GM18517 (cell line): ENCODE measurements around the gene SLC36A1.

Source experiments
- ATAC-seq: cut with Tn5 transposase; IDR thresholded peaks from one replicate; pipeline ENCODE4 v1.9.1; 2021; ENCODE audit warnings: mild to moderate bottlenecking, moderate library complexity; ENCODE audit not compliant: unreplicated experiment

Gene SLC36A1

DNA sequence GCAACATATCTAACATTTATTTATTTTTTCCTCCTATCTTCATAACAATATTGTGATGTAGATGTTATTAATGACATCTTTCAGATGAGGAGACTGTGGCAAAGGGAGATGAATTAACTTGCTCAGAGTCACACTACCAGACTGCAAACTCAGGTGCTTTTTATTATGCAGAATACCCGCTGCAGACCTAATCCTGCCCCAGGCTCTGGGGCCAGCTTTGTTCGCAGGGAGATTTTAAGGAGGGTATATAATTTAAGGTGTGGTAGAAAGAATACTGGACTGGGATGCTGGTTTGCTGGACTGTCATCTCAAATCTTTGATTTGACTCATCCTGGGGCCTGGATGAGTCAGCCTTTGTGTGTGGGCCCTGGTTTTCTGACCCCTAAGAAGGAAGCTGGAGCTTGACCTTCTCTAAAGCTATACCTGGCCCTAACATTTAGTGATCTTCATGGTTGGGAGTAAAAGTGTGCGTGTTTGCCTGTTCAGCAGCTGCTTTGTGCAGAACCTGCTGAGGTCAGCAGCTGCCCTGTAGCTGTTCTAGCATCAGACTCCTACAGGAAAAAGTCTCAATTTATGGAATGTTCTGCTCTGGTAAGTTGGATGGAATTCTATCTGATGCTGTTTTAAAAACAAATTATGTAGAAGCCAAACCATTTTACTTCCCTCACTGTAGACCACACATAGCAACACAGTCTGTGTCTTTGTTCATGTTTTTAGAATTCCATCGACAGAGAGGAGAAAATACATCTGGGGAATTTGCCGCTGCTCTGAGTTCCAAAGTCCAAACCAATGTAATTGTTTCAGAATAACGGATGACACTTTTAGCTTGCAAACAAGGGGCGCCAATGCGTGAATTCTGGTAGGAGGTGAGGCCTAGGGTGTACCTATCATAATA, 4.5 kb downstream of the SLC36A1 start:
- ATAC-seq, result peak; percentile 67

DNA sequence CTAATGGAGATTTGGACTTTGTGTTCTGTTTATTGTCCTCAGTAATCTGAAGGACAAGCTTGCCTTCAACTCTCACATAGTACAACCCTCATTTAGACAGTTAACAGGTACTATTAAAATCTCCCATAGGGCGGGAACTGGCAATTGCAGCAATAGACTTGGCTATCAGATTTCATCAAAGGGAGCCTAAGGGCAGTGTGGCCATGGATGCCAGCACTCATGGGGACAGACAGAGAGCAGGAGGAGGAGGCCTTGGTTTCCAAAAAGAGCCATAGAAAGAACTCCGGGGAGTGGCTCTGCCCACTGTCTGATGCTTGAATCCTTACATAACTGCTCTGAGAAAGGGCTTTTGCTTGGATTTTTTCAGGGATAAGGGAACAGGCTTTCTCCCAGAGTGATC, 6.8 kb downstream of the SLC36A1 start:
- ATAC-seq, result no peak

DNA sequence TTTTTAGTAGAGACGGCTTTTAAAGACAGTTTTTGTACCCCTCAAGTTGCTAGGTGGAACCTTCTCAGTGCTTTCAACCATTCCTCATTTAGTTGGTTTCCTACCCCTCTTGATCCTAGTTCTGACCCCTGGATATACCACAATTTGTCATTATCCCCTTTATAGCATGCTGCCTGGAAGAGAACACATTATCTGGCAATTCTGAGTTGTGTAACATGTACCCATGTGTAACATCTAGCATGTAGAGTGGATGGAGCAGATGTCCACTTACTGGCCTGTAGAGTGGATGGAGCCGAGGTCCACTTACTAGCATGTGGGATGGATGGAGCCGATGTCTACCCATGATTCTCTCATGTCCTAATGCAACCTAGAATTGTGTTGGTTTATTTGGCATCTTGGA, 7.5 kb downstream of the SLC36A1 start:
- no peak for ATAC-seq

DNA sequence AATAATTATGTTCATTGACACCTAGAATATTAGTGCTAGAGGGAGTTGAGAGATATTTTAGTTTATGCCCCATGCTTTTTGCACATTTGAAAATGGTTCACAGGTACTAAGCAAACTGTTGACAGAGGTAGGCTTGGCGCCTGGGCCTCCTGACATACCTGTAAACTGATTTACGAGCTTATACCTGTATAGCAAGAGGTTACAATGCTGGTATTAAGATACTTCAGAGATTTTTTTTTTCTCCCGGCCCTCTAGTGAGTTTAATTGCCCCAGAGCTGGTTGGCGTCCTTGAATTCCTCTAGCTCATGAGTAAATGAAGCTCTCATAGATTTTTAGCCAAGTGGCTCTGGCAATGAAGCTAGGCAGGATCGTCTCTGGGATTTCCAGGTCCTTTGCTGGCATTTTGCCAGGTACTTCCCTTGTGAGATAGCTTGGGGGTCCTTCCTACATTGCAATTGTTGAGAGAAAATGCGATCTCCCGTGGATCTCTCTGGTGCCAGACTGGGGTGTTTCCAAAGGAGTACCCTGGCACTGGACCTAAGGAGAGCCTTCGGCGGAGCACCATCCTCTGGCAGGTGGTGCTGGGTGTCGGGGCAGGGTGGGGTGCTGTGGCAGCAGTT, 9.0 kb downstream of the SLC36A1 start:
- no peak for ATAC-seq

DNA sequence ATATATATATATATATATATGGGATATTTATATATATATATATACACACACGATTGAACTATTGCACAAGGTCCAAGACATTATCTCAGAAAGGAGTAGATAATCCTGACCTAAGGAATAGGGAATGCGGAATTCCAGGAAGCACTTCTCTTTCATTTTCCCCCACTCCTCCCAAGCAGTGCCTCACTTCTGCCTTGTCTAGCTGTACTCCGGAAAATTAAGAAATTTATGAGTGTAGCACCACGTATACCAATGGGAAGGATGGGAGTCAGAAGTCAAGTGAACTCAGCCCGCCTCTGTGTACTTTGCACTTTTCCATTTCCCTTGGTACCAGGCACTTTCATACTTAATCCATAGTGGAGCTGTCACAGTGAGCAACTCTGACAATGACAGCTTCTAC, 10.9 kb downstream of the SLC36A1 start:
- no peak for ATAC-seq

DNA sequence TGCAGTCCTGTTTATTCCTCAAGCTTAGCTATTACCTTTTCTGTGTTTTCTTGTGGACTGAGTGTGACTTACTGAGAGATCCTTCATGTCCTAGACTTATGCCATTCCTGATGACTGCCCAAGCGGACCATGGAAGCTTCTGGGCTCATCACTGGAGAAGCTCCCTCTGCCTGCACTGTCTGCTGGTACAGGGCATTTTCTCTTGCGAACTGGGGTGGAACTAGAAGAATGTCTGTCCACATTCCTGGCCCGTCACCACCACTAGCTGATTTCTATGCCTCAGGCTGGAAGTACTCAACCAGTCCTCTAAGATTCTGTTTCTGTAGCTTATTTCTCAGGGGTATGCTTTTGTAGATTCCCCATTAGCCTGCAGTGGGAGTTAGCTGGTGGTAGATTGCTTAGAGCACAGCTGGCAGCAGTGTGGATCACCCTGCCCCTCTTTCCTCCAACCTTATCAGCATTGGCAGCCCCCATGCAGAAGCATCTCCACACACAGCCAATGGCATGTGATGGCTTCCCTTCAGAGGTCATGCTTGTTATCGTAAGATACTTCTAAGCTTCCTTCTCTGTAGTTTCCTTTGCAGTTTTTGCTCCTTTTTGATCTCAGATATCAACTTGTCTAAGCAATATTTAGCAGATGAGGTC, 12.4 kb downstream of the SLC36A1 start:
- no peak for ATAC-seq

DNA sequence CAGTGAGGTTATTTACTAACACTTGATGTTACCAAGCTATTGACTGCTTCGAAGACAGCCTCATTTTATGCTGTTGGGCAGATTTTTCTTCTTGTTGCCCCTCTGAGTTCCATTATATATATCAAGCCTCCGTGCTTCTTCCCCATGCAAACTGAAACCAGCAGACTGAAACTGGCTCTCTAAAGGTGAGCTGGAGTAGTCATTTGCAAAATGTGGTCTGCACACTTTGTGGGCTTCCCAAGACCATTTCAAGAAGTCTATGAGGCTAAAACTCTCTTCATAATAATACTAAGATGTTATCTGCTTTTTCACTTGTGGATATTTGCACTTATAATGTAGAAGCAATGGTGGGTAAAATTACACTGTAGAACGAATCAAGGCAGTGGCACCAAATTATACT, 13.9 kb downstream of the SLC36A1 start:
- ATAC-seq, result peak; percentile 86

DNA sequence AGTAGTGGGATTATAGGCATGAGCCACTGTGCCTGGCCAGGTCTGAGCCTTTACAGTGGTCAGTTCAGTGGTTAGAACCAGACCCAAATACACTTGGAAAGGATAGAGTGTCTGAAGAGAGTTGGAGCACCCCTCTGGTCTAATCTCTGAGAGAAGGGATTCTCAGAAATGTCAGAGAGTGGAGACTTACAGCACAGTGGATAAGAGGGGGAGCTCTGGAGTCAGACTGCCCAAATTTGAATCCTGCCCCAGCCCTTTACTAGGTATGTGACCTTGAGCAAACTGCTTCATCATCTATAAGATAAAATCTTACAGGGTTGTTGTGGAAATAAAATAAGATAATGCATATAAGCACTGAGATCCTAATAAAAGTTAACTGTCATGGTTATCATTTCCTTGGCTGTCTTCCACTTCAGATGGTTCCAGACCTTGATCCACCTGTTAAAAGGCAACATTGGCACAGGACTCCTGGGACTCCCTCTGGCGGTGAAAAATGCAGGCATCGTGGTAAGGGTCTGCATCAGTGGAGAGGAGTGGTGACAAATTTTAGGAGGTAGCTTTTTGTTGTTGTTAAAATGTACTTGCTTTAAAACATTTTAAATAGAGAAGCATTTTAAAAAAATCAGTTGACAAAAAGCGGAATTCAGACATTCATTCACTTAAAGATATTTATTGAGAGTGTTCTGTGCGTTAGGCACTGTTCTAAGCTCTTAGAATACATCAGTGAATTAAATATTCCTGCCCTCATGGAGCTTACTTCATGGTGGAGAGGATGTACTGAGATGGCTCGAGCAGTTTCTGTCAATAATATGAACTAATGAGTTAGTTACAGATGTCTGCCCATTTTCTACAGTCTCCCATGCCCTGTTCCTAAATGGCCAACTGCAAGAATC, 16.0 kb downstream of the SLC36A1 start:
- ATAC-seq, result no peak

DNA sequence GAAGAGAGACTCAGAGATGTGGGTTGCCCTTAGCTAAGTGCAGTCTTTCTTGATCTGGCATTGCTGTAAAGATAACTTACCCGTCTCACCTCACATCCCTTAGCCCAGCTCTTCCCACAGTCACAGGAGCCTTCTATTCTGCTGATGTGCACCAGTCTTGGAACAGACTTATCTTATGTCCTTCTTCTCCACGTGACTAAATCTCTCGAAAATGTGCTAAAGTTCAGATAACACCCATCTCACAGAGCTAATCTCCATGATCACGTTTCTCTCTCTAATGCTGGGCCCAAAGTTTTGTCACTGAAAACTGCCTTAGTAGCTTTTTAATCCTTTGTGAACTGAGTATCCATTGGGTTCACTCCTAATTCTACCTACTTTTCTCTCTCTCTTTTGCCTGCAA, 16.7 kb downstream of the SLC36A1 start:
- no peak for ATAC-seq

DNA sequence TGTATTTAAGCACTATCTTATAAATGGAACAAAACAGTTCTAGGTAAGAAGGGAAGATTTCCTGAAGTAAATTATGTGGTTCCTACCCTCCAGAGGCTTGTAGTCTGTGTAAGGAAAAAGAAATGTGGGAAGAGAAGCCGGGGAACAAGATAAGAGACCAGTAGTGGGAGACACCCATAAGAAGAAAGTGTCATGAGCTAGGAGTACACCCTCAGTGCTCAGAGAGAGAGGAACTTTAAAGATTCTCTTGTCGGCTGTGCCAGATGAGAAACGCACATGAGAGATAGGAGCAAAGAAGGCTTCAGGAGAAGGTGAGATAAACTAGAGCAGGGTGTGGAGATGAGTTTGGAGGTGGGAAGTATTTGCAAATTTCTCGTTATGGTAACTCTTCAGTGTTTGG, 18.1 kb downstream of the SLC36A1 start:
- no peak for ATAC-seq

DNA sequence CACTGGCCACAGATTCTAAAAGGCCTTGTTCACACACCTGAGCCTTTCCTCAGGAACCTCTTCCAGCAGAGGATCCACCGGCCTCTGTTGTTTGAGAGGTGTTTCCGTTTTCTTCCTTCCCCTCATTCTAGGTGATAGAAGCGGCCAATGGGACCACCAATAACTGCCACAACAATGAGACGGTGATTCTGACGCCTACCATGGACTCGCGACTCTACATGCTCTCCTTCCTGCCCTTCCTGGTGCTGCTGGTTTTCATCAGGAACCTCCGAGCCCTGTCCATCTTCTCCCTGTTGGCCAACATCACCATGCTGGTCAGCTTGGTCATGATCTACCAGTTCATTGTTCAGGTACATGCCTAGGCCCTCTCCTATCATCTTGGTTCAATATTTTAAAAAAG, 20.2 kb downstream of the SLC36A1 start:
- ATAC-seq, result no peak

DNA sequence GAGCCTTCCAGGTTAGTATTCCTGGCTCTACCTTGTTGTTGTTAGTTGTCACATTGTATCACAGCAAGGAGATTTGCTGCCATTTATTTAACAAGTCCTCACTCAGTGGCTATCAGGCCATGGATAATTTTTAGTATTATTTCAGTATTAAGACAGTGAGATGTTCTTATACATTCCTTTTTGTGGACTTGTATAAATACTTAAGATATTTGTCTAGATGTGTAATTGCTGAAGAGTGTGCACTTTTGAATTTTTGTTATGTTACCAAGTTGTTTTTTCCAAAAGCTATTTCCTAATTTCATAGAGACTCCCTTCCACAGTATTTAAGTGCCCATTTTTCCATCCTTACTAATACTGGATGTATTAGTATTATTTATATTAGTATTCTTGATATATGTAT, 22.0 kb downstream of the SLC36A1 start:
- no peak for ATAC-seq

DNA sequence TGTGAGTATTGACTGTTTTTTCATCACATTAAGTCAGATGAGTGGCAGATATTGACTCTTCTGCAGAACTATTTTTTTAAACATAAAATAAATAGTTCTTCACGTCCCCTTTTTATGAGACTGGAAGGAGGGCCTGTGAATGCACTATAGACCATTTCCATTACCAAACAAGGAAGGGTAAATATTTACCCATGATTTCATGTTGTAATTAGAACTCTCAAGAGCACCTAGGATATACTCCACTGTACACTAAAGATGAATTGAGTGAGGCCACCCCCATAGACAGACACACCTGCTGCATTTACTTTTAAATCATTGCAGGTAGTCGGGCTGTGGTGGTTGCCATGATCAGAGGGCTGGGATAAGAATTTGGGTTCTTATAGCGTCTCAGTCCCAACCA, 22.6 kb downstream of the SLC36A1 start:
- ATAC-seq, result no peak

DNA sequence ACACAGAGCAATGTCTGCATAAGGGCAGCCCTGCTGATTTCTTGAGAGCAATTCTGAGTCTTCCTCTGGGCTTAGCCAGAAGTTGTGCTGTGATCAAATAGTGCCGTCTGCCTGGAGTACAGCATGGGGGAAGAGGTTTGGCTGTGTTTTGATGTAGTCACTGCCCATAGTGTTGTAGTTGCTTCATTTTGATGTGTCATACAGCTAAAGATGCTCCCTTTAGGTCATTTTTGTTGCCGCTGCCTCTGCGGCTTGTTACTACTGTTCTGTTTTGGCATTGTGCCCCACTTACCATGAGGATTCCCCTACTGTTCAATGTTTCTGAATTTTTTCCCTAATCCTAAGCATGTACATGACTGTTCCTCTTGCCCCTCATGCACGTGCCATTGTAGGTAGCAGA, 23.0 kb downstream of the SLC36A1 start:
- no peak for ATAC-seq

DNA sequence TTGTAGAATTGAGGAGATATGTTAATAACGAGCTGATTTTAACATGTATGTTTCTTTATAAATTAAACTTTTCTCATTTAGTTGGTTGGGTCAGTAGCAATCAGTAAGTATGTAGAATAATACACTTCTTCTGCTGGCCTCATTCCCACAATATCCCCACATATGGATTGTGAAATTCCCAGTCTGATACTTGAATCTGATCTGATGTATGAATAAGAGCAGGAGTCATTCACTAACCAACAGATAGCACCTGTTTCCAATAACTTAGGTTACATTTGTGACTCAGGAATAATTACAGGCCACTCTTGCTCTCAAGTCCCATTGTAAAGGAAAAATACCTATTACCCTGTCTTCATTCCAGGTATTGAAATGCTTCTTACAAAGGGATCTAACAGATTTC, 23.9 kb downstream of the SLC36A1 start:
- ATAC-seq, result no peak

DNA sequence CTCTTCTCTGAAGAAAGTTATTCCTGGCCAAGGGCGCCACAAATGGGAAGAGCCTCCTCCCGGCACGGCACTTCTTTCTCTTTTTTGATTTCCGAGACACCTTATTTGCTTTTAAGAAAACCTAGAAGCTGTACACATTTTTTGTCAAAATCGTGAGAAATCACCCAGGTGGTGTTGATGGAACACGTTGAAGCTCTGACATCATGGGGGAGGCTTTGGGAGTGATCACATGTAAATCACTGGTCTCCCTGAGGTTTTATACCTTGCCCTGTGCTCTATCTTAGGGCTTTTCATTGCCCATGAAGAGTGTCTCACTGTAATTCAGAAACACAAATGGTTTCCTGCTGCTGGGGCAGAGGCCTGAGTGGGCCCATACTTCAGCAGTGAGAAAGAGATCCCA, 27.4 kb downstream of the SLC36A1 start:
- no peak for ATAC-seq

DNA sequence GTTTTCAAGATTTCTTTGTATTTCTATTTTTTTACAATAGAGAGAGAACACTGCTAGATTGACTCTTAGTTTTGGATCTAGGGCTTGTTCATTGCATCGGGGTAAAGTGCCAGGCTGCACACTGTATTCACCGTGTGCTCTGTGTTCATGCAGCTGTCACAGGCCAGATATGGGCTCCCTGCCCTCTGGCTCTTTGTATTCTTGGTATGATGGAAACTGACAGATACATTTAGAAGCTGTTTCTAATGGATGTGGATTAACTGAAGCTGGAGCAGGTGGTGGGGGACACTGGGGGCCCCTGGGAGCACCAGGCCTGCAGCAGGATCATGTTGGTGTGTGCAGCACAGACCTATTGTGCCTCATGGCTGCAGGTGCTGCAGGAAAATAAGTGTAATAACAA, 28.0 kb downstream of the SLC36A1 start:
- ATAC-seq, result no peak

DNA sequence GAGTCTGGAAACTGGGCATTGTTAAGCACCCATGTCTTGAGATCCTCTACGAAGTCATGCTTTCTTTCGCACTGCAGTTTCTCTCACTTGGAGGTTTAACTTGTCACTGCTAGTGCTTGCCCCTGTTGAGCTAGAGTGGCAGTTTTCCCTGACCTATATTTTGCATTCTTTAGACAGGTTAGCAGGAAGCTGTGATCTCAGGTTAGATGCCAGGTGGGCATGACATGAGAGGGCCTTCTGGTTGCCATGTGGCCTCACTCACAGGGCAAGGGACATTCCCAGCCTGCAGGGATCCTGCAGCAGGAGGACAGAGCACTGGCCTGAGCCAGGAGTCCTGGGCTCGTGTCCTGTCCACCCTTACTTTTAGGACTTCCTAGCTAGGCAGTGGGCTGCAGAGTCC, 28.6 kb downstream of the SLC36A1 start:
- ATAC-seq, result no peak

DNA sequence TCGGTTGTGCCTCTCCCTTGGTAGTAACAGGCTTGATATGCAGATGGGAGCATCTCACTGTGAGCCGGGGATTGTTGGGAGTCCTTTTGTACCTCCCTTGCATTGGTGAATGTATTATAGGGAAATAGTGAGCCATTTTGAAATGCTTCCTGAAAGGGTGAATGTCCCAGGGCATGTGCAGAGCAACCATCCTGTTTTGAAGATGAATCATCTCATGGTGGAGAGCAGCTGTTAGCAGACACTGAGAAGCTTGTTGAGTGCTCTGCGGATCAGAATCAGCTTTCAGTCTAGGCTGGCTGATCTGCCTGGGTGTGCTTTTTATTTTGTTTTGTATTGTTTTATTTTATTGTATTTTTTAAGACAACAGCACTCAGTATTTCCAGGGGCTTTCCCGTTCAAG, 29.7 kb downstream of the SLC36A1 start:
- ATAC-seq, result no peak

DNA sequence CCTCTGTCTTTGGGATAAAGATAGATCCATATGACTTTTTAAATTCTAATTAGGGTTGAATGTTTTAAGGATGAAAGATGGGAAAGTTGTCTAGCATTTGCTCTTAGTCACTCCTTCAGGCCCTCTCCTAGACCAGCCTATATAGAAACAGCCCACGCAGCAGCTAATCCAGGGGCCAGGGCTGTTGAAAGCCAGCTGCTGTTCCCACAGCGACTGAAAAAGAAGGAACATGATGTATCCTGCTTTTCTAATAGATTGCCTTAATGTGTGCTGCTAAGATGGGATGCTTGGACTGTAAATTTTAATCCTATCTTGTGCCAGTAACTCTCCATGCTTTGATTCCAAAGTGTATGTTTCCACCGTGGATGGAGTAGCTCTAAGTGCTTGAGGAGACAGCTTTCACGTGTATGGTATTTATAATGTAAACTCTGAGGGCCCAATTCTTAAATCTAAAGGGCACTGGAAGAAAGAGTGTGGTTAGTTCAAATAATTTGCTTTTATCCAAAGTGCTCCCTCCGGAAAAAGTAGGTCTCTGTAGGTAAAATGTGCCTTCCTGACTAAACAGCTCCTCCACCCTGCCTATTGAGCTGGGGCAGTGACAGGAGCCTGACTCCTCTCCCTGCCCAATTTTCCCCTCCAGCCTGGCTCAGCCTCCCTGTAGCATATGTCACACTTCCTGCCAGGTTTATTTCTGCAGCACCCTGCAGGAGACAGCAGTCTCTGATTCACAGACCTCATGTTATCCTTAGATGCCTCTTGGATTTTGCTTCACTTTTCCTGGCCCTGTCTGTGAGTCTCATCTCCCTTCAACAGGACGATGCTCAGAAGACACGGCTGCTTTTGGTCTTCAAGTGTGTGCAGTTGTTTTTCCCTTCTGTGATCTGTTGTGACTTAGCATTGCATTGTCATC, 33.2 kb downstream of the SLC36A1 start:
- ATAC-seq, result no peak
